Motor neuron (in vitro differentiated cells): ENCODE results near the gene AZGP1. TPM values are rescaled to one million over a fixed set of nuclear protein-coding genes. Genes with fewer than 3 reads are reported as not detected.
A peak's percentile ranks its signal among the peaks of the same experiment; 100 is the strongest.
"Not testable (repeated sequence)": the region's sequence is repeated elsewhere in the genome, so short reads cannot be mapped to it uniquely, and the experiment has no call there.

Experiments
- ATAC-seq, 8 experiments: fragments of 200-7000 bp; cut with Tn5 transposase; replicated peaks in 6 of 8; 2 replicates each; pipeline ENCODE4 v1.8.0; 2021; ENCODE audit warnings: mild to moderate bottlenecking in 8 of 8, moderate library complexity in 8 of 8
- H3K27ac ChIP-seq, 2 donors: fragments of 250-450 bp; sonication (Bioruptor Pico); 2 replicates each; pipeline ENCODE4 v1.9.0; 2021; ENCODE audit warnings: antibody characterized with exemption in 2 of 2, mild to moderate bottlenecking in 2 of 2, moderate library complexity in 1 of 2
- H3K4me1 ChIP-seq, 2 donors: fragments of 250-450 bp; sonication (Bioruptor Pico); replicated peaks in 1 of 2; 2 replicates each; pipeline ENCODE4 v1.6.1; 2021; ENCODE audit warnings: antibody characterized with exemption in 2 of 2, mild to moderate bottlenecking in 2 of 2, moderate library complexity in 1 of 2
- H3K4me3 ChIP-seq, 5 donors: fragments of 250-450 bp; sonication (Bioruptor Pico); 2 replicates each; pipeline ENCODE4 v1.9.0; 2021; ENCODE audit warnings: antibody characterized with exemption in 5 of 5, mild to moderate bottlenecking in 5 of 5, moderate library complexity in 4 of 5
- WGBS, 10 experiments: fragments of 450-650 bp; shearing (Covaris generic); methylation state at CpG; one replicate each; pipeline ENCODE4 v1.0.0; 2022; 5-methylcytosine and 5-hydroxymethylcytosine counted together
- in situ Hi-C, 9 experiments: fragments of 400-800 bp; cut with MboI; loops; one replicate each; pipeline ENCODE4 v1.15.0; 2021; ENCODE audit warnings: low sequenced_read_pairs in 9 of 9, low pct_unique_long_range_greater_than_20kb in 2 of 9; ENCODE audit not compliant: unreplicated experiment in 9 of 9
- total RNA-seq, 8 experiments: library from RNA; unstranded; fragments of 300-600 nt; gene quantifications; 2 replicates each; pipeline versions ENCODE4 v1.2.3 to v1.2.4, GENCODE V29; 2022

The AZGP1 gene
- total RNA-seq, 8 experiments from 2014 or later, result 0.08 to 229 (median 12.5) TPM; not detected in 2

GRCh38 chr7:99938296-99938695 is 37.5 kb downstream of the AZGP1 start:
- Histone ChIP-seq H3K27ac (no peak overlapping the region), H3K4me1 (no peaks in the 10 kb centered on the region), H3K4me3 (no peak overlapping the region)
- no peak for ATAC-seq
- in situ Hi-C loops, result loop anchor here in 2 of 9 experiments (10.0 to 25.0 kb wide), 2 partner anchors 57 to 99 kb away; partner anchors contain the start of gene ZSCAN21 (in 1 of the 2)
- WGBS, 10 experiments, result 0 to 100% (median 68%) methylated on average over 1 to 2 of the region's 2 CpGs

- H3K4me3 ChIP-seq, result not testable (repeated sequence)
- in situ Hi-C loops, result loop anchor here in 2 of 9 experiments (10.0 to 25.0 kb wide), 2 partner anchors 60 to 102 kb away; partner anchors contain the start of gene ZSCAN21 (in 1 of the 2)
These were observed 40.8 kb downstream of the AZGP1 start for GRCh38 chr7:99935009-99935408.

GRCh38 chr7:99930376-99930775 is 45.5 kb downstream of the AZGP1 start:
- H3K27ac ChIP-seq, result no peak overlapping the region
- ATAC-seq, result no peak
- WGBS, 10 experiments, result 46 to 80% (median 72%) methylated on average over 1 to 3 of the region's 3 CpGs; no CpG with 5 or more reads in 2 of the 10 experiments
- no peaks in the 10 kb centered on the region for H3K4me1 ChIP-seq
- in situ Hi-C loops, result loop anchor here in 2 of 9 experiments (10.0 to 25.0 kb wide), 2 partner anchors 64 to 107 kb away; partner anchors contain the start of gene ZSCAN21 (in 1 of the 2)
- H3K4me3 ChIP-seq, result no peak overlapping the region

More at GRCh38 chr7:99935009-99935408, 40.8 kb downstream of the AZGP1 start:
- 4 to 60% (median 27%) methylated on average over 1 to 4 of the region's 4 CpGs; no CpG with 5 or more reads in 3 of the 10 experiments for WGBS, 10 experiments
- ATAC-seq, result peak in 2 of 8 experiments; percentile 61 to 77
- not testable (repeated sequence) for H3K27ac ChIP-seq, H3K4me1 ChIP-seq

- WGBS, 10 experiments, result 0 to 67% (median 33%) methylated on average over 1 to 2 of the region's 2 CpGs; no CpG with 5 or more reads in 5 of the 10 experiments
- in situ Hi-C loops, result loop anchor here in 2 of 9 experiments (10.0 to 25.0 kb wide), 2 partner anchors 65 to 108 kb away; partner anchors contain the start of gene ZSCAN21 (in 1 of the 2)
- H3K4me1 ChIP-seq, result no peaks in the 10 kb centered on the region
- peak in 2 of 8 experiments; percentile 13 to 41 for ATAC-seq
- H3K27ac ChIP-seq, result no peak overlapping the region
- H3K4me3 ChIP-seq, result no peak overlapping the region
These were observed 46.1 kb downstream of the AZGP1 start for GRCh38 chr7:99929730-99930053.

- 2 to 100% (median 40%) methylated on average over 1 to 7 of the region's 22 CpGs; no CpG with 5 or more reads in 3 of the 10 experiments for WGBS, 10 experiments
- peak; percentile 91 to 99 (median 97) for ATAC-seq
- in situ Hi-C loops, result loop anchor here in 1 of 9 experiments (25.0 kb wide), 1 partner anchor 108 kb away; the partner anchor contains the start of gene ZSCAN21
- no peak within 1 kb of the TSS for H3K27ac ChIP-seq
- peak within 1 kb of the TSS in 2 of 5 donors; percentile 3 to 10 for H3K4me3 ChIP-seq
- no peaks in the 10 kb centered on the region for H3K4me1 ChIP-seq
These were observed 46.7 kb downstream of the AZGP1 start, which contains the start of gene GJC3 for GRCh38 chr7:99928994-99929729. Gene GJC3, minus strand, starts transcription at chr7:99929620. Its CDS starts 0 bp downstream, at chr7:99929620.

- H3K4me1 ChIP-seq, result no peaks in the 10 kb centered on the region
- in situ Hi-C loops, result loop anchor here in 1 of 9 experiments (25.0 kb wide), 1 partner anchor 109 kb away; the partner anchor contains the start of gene ZSCAN21
- H3K27ac ChIP-seq, result no peak overlapping the region
- ATAC-seq, result no peak
- WGBS, 10 experiments, result 0 to 100% (median 87%) methylated on average over 1 to 2 of the region's 2 CpGs; no CpG with 5 or more reads in 4 of the 10 experiments
- H3K4me3 ChIP-seq, result no peak overlapping the region
These were observed 47.6 kb downstream of the AZGP1 start for GRCh38 chr7:99928188-99928587.

- in situ Hi-C loops, result loop anchor here in 1 of 9 experiments (25.0 kb wide), 1 partner anchor 110 kb away; the partner anchor contains the start of gene ZSCAN21
- ATAC-seq, result peak in 2 of 8 experiments; percentile 30 to 44
- no peak overlapping the region for H3K27ac ChIP-seq
- H3K4me1 ChIP-seq, result no peaks in the 10 kb centered on the region
- WGBS, 10 experiments, result 6 to 83% (median 62%) methylated on average over 1 to 5 of the region's 5 CpGs
- no peak overlapping the region for H3K4me3 ChIP-seq
These were observed 48.3 kb downstream of the AZGP1 start for GRCh38 chr7:99927536-99927935.

- Histone ChIP-seq H3K4me1 (no peaks in the 10 kb centered on the region), H3K4me3 (no peak overlapping the region), H3K27ac (no peak overlapping the region)
- no peak for ATAC-seq
- in situ Hi-C loops, result loop anchor here in 1 of 9 experiments (25.0 kb wide), 1 partner anchor 111 kb away; the partner anchor contains the start of gene ZSCAN21
These were observed 49.5 kb downstream of the AZGP1 start for GRCh38 chr7:99926321-99926720.

GRCh38 chr7:99923200-99923599 is 52.6 kb downstream of the AZGP1 start:
- Histone ChIP-seq H3K4me3 (no peak overlapping the region), H3K4me1 (peaks cover 6 to 9% of the 10 kb centered on the region in 2 donors), H3K27ac (no peak overlapping the region)
- WGBS, 10 experiments, result 73 to 100% (median 83%) methylated on average over 1 to 3 of the region's 3 CpGs; no CpG with 5 or more reads in 3 of the 10 experiments
- no peak for ATAC-seq
- in situ Hi-C loops, result no loop called here

- peaks cover 12 to 20% of the 10 kb centered on the region in 2 donors for H3K4me1 ChIP-seq
- in situ Hi-C loops, result no loop called here
- no peak for ATAC-seq
- WGBS, 10 experiments, result 43 to 100% (median 86%) methylated on average over 1 to 3 of the region's 3 CpGs; no CpG with 5 or more reads in 1 of the 10 experiments
- peak overlapping the region in 1 of 2 donors; percentile 91 for H3K27ac ChIP-seq
- peak overlapping the region in 4 of 5 donors; percentile 48 to 96 (median 82) for H3K4me3 ChIP-seq
These were observed 55.7 kb downstream of the AZGP1 start for GRCh38 chr7:99920149-99920548.

GRCh38 chr7:99919814-99920112 is 56.1 kb downstream of the AZGP1 start:
- in situ Hi-C loops, result no loop called here
- peaks cover 12 to 20% of the 10 kb centered on the region in 2 donors for H3K4me1 ChIP-seq
- 12 to 72% (median 23%) methylated on average over 1 to 4 of the region's 4 CpGs; no CpG with 5 or more reads in 4 of the 10 experiments for WGBS, 10 experiments
- ATAC-seq, result no peak
- peak overlapping the region; percentile 83 to 91 for H3K27ac ChIP-seq
- H3K4me3 ChIP-seq, result peak overlapping the region in 4 of 5 donors; percentile 48 to 96 (median 82)

- 0 to 96% (median 2%) methylated on average over 1 to 37 of the region's 81 CpGs; no CpG with 5 or more reads in 2 of the 10 experiments for WGBS, 10 experiments
- Histone ChIP-seq H3K4me3 (peak within 1 kb of the TSS in 4 of 5 donors; percentile 48 to 96 (median 82)), H3K4me1 (peaks cover 12 to 20% of the 10 kb centered on the region in 2 donors), H3K27ac (peak within 1 kb of the TSS; percentile 83 to 91)
- peak; percentile 94 to 99 (median 99) for ATAC-seq
- in situ Hi-C loops, result no loop called here
These were observed 56.6 kb downstream of the AZGP1 start, which contains the start of gene TRIM4 for GRCh38 chr7:99918959-99919813. Gene TRIM4, minus strand, starts transcription at chr7:99919530. Its CDS starts 129 bp downstream, at chr7:99919401.
